Progenitor cell of endocrine pancreas (in vitro differentiated cells): ENCODE results near the gene ZNF74. TPM values are rescaled to one million over a fixed set of nuclear protein-coding genes. Genes with fewer than 3 reads are reported as not detected.

Experiments used
- DNase-seq: peaks from one replicate; pipeline ENCODE4 v3.0.0; 2021; ENCODE audit warnings: low spot score; ENCODE audit not compliant: unreplicated experiment
- H3K27ac Mint-ChIP-seq: 2 replicates; pipeline ENCODE4 v1.8.0; 2021; ENCODE audit warnings: mild to moderate bottlenecking, moderate library complexity, mixed read lengths
- H3K27me3 Mint-ChIP-seq: 2 replicates; pipeline ENCODE4 v1.8.0; 2021; ENCODE audit warnings: mixed read lengths
- H3K36me3 Mint-ChIP-seq: 2 replicates; pipeline ENCODE4 v1.8.0; 2022; ENCODE audit warnings: mixed read lengths; ENCODE audit not compliant: insufficient read depth
- H3K4me1 Mint-ChIP-seq: 2 replicates; pipeline ENCODE4 v1.8.0; 2021; ENCODE audit warnings: low read depth, mixed read lengths
- H3K4me3 Mint-ChIP-seq: 2 replicates; pipeline ENCODE4 v1.8.0; 2021; ENCODE audit warnings: low read depth, mild to moderate bottlenecking, moderate library complexity, mixed read lengths
- H3K9me3 Mint-ChIP-seq: 2 replicates; pipeline ENCODE4 v1.8.0; 2021; ENCODE audit warnings: low read depth, mixed read lengths
- CTCF ChIP-seq: fragments of 200-600 bp; sonication (generic); IDR thresholded peaks from one replicate; pipeline ENCODE4 v1.5.0; 2021; ENCODE audit warnings: antibody characterized with exemption, mild to moderate bottlenecking; ENCODE audit not compliant: unreplicated experiment
- total RNA-seq: library from RNA; stranded (reverse); gene quantifications from 2 replicates; pipeline ENCODE4 v1.2.1, GENCODE V29; 2021

Gene ZNF74
- total RNA-seq, 1 donor from 2014 or later, result 52.1 TPM

DNA sequence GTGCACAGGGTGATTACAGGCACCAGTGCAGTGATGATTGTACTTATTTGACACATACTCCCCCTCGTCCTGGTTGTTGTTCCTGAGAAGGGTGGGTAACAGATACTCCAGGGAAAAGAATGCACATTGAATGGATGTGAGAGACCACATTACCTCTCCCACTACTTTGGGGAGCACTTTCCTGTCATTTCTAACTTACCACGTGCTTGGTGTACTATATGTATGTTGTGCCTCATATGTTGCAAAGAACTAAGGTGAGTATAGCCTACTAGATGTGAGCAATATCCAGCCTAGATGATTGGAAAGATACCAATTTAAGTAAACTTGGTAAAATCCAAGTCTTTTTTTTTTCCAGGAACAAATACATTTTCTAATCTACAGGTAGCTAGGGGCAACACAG is 58.0 kb downstream of the ZNF74 start:
- Mint-ChIP-seq H3K36me3 (peaks cover 12% of the 10 kb centered on the region), H3K9me3 (no peaks in the 10 kb centered on the region), H3K4me3 (no peak overlapping the region), H3K27me3 (no peaks in the 10 kb centered on the region), H3K4me1 (peaks cover 5% of the 10 kb centered on the region), H3K27ac (no peak overlapping the region)
- no peak for TF ChIP-seq CTCF
- no peak for DNase-seq

GRCh38 chr22:20453222-20453621 is 59.3 kb downstream of the ZNF74 start:
- Mint-ChIP-seq H3K27ac (no peak overlapping the region), H3K36me3 (peaks cover 12% of the 10 kb centered on the region), H3K9me3 (no peaks in the 10 kb centered on the region), H3K4me3 (no peak overlapping the region), H3K27me3 (no peaks in the 10 kb centered on the region), H3K4me1 (peaks cover 5% of the 10 kb centered on the region)
- DNase-seq, result no peak
- TF ChIP-seq CTCF, result no peak

DNA sequence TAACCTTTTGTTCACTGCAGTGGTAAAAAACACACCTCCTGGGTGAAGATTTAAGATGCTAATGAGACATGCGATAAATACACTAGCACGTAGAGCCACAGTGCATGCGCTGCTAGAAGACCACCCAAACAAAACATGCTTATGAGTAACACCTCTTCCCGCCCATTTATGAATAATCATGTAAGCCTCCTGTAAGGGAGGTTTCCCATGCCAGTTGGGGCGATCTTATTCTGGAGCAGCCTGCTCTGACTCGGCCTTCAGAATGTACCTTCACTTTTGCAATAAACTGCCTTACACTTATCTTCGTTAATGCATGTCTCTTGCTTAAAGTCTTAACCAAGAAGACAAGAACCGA is 61.7 kb downstream of the ZNF74 start:
- no peak overlapping the region for H3K27ac Mint-ChIP-seq
- no peaks in the 10 kb centered on the region for H3K27me3 Mint-ChIP-seq
- H3K4me3 Mint-ChIP-seq, result no peak overlapping the region
- H3K36me3 Mint-ChIP-seq, result peaks cover 12% of the 10 kb centered on the region
- peaks cover 5% of the 10 kb centered on the region for H3K4me1 Mint-ChIP-seq
- no peak for TF ChIP-seq CTCF
- DNase-seq, result no peak
- H3K9me3 Mint-ChIP-seq, result no peaks in the 10 kb centered on the region

GRCh38 chr22:20456064-20456721 is 62.2 kb downstream of the ZNF74 start:
- DNase-seq, result peak; percentile 66
- Mint-ChIP-seq H3K4me3 (no peak overlapping the region), H3K9me3 (no peaks in the 10 kb centered on the region), H3K36me3 (peaks cover 11% of the 10 kb centered on the region), H3K4me1 (peaks cover 5% of the 10 kb centered on the region), H3K27ac (peak overlapping the region; percentile 71), H3K27me3 (no peaks in the 10 kb centered on the region)
- peak; percentile 91 for TF ChIP-seq CTCF

GRCh38 chr22:20456722-20457076 is 62.7 kb downstream of the ZNF74 start:
- no peak overlapping the region for H3K4me3 Mint-ChIP-seq
- no peaks in the 10 kb centered on the region for H3K27me3 Mint-ChIP-seq
- peaks cover 10% of the 10 kb centered on the region for H3K36me3 Mint-ChIP-seq
- peaks cover 5% of the 10 kb centered on the region for H3K4me1 Mint-ChIP-seq
- peak overlapping the region; percentile 71 for H3K27ac Mint-ChIP-seq
- DNase-seq, result no peak
- H3K9me3 Mint-ChIP-seq, result no peaks in the 10 kb centered on the region
- TF ChIP-seq CTCF, result no peak
